ENCODE measurements around the gene NEU4.

DNA sequence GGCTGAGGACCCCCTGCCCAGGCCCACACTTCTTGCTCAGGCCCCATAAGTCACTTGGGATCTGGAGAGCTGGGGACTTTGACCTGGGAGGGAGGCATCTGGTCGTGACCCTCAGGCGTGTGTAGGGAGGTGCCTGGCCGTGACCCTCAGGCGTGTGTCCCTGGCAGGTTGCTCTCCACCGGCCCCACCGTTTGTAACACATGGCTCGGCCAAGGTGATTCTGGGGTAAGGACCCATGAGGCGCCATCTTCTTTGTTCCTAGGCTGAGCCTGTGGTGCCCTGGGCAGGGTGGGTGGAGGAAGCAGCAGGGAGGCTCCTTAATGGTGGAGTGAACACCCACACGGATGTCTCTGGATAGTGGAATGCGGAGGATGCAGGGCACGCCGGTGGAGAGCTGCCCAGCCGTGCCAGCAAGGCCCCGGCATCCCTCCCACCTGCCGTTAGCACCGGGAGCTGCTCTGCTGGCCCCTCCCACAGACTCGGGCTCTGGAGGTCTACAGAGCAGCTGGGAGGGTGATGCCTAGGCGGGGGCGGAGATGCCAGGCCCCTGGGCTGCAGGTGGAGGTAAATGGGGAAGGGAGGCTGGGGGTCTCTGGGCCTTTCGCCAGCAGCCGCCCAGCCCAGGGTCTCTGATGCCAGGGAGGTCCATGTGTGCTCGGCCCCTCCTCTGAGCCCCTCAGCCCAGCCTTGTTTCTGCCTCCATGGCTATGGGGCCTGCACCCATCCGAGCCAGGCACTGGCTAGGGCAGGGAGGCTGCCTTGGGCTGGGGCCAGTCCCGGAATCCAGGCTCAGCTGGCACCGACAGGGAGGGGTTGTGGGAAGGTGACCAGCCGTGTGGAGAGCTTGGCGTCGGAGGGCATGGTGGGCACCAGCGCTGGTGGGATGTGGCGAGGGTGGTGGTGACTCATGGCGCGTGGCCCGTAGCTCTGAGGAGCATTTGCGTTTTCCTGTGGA, 33.5 kb upstream of the NEU4 start:
- TF ChIP-seq CTCF (IDR thresholded peaks at IDR 0.05) (no peak), POLR2A (IDR thresholded peaks at IDR 0.05) (no peak), POLR2AphosphoS5 (IDR thresholded peaks at IDR 0.05) (no peak)

Measured in sigmoid colon (tissue), 4 donors.